Activated naive CD8-positive, alpha-beta T cell treated with anti-CD3 and anti-CD28 coated beads, Interleukin-2, amount 50 U/mL, for 24 hours (primary cell): ENCODE data around the gene TNNI3K.

Experiments used
- ATAC-seq: fragments of 150-1000 bp; cut with Tn5 transposase; one replicate; pipeline ENCODE4 v1.10.0; 2021
- DNase-seq: peaks from one replicate; pipeline ENCODE4 v3.0.0; 2021
- H3K27ac Mint-ChIP-seq: one replicate; pipeline ENCODE4 v1.8.0; 2021; ENCODE audit warnings: mild to moderate bottlenecking, mixed read lengths
- H3K27me3 Mint-ChIP-seq: one replicate; pipeline ENCODE4 v1.8.0; 2021; ENCODE audit warnings: mixed read lengths
- H3K36me3 Mint-ChIP-seq: one replicate; pipeline ENCODE4 v1.8.0; 2021; ENCODE audit warnings: low read depth, mixed read lengths
- H3K4me1 Mint-ChIP-seq: one replicate; pipeline ENCODE4 v1.8.0; 2021; ENCODE audit warnings: mixed read lengths
- H3K4me3 Mint-ChIP-seq: one replicate; pipeline ENCODE4 v1.8.0; 2021; ENCODE audit warnings: mild to moderate bottlenecking, moderate library complexity, mixed read lengths
- H3K9me3 Mint-ChIP-seq: one replicate; pipeline ENCODE4 v1.8.0; 2021; ENCODE audit warnings: mixed read lengths

TNNI3K gene

DNA sequence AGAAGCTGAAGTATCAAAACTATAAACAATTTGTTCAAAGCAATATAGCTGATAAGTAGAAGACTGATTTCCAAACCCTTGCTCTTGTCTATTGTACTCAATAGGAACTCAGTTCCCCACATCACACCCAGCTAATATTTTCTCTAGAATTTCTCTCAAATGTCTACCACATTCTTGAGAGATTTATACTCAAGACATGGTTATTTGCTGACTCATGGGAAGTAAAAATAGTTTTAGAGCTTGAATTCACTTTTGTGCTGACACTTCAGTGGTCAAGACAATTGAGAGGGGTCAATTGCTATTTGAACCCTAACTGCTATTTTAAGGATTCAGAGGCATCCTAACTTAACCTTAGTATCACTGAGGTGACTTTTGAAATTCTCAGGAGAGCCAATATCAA is 99.0 kb downstream of the TNNI3K start:
- no peak overlapping the region for H3K4me3 Mint-ChIP-seq
- ATAC-seq (no peak), DNase-seq (no peak)
- no peaks in the 10 kb centered on the region for H3K36me3 Mint-ChIP-seq
- no peaks in the 10 kb centered on the region for H3K9me3 Mint-ChIP-seq
- no peaks in the 10 kb centered on the region for H3K27me3 Mint-ChIP-seq
- H3K27ac Mint-ChIP-seq, result no peak overlapping the region
- no peaks in the 10 kb centered on the region for H3K4me1 Mint-ChIP-seq

GRCh38 chr1:74340656-74341055 is 105.5 kb downstream of the TNNI3K start:
- Mint-ChIP-seq H3K27me3 (no peaks in the 10 kb centered on the region), H3K4me3 (no peak overlapping the region), H3K36me3 (no peaks in the 10 kb centered on the region), H3K9me3 (no peaks in the 10 kb centered on the region), H3K4me1 (no peaks in the 10 kb centered on the region), H3K27ac (no peak overlapping the region)
- ATAC-seq (no peak), DNase-seq (no peak)

- Mint-ChIP-seq H3K9me3 (no peaks in the 10 kb centered on the region), H3K27me3 (no peaks in the 10 kb centered on the region), H3K4me1 (no peaks in the 10 kb centered on the region), H3K36me3 (no peaks in the 10 kb centered on the region), H3K27ac (no peak overlapping the region), H3K4me3 (no peak overlapping the region)
- ATAC-seq (no peak), DNase-seq (no peak)
Observed at GRCh38 chr1:74341702-74342339, 106.6 kb downstream of the TNNI3K start.

DNA sequence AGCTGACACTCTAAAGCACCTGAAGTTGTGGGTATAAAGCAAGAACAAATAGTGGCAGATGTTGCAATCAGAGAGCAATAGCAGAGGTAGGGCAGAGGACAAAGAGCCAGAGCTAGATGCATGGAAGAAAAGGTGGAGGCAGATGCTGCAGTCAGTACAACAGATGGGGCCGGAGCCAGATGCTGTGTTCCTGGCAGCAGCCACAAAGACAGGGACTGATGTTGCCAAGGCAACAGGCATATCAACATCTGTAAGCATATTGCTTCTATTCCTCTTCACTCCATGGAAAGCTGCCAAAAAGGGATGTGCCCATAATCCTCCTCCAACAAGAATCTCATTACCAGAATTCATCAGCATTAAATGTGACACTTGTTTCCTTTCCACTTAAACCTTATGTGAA is 108.0 kb downstream of the TNNI3K start:
- no peak overlapping the region for H3K27ac Mint-ChIP-seq
- H3K27me3 Mint-ChIP-seq, result no peaks in the 10 kb centered on the region
- DNase-seq (no peak), ATAC-seq (no peak)
- H3K4me1 Mint-ChIP-seq, result no peaks in the 10 kb centered on the region
- no peaks in the 10 kb centered on the region for H3K9me3 Mint-ChIP-seq
- H3K4me3 Mint-ChIP-seq, result no peak overlapping the region
- H3K36me3 Mint-ChIP-seq, result no peaks in the 10 kb centered on the region

GRCh38 chr1:74344387-74344786 is 109.2 kb downstream of the TNNI3K start:
- ATAC-seq, result no peak
- Mint-ChIP-seq H3K36me3 (no peaks in the 10 kb centered on the region), H3K27me3 (no peaks in the 10 kb centered on the region), H3K4me3 (no peak overlapping the region), H3K4me1 (no peaks in the 10 kb centered on the region), H3K27ac (no peak overlapping the region), H3K9me3 (no peaks in the 10 kb centered on the region)
- DNase-seq, result no peak

DNA sequence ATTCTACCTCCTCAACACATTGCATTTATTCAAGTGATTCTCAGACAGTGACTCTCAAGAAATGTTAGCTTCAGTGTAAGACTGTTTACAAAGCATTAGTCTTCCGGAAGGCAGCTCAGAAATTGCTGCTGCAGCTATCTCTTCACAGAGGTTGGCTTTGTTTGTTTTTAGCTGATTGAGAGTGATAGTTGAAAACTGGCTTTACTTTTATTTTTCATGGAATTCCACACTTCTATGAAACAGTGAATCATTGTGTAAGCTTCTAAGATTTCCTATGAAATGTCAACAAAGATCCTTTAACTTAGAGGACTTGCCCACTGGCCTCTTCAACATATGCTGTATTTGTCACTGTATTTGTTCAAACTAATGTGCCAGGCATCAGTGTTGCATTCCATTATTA is 121.3 kb downstream of the TNNI3K start:
- Mint-ChIP-seq H3K27me3 (no peaks in the 10 kb centered on the region), H3K4me1 (no peaks in the 10 kb centered on the region), H3K4me3 (no peak overlapping the region), H3K36me3 (peaks cover 2% of the 10 kb centered on the region), H3K27ac (no peak overlapping the region), H3K9me3 (peaks cover 3% of the 10 kb centered on the region)
- ATAC-seq, result no peak
- no peak for DNase-seq

DNA sequence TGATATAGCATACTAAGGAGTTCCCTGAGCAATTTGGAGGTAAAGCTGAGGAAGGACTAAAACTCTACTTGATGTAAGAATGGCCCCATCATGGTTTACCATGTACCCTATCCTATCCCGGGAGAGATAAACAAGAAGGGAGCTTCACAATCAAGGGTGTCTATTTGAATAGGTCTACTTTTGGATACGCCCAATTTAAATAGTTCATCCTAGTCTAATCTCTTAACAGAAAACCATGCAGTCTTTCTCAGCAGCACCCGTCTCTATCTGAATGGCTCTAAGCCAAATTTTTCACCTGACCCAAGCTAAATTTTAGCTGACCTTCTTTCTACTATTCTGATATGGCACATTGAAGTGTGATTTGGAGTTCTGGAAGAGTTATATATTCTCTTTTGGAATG is 122.0 kb downstream of the TNNI3K start:
- Mint-ChIP-seq H3K4me3 (no peak overlapping the region), H3K27me3 (no peaks in the 10 kb centered on the region), H3K36me3 (peaks cover 2% of the 10 kb centered on the region), H3K4me1 (no peaks in the 10 kb centered on the region), H3K9me3 (no peaks in the 10 kb centered on the region), H3K27ac (no peak overlapping the region)
- DNase-seq, result no peak
- no peak for ATAC-seq

DNA sequence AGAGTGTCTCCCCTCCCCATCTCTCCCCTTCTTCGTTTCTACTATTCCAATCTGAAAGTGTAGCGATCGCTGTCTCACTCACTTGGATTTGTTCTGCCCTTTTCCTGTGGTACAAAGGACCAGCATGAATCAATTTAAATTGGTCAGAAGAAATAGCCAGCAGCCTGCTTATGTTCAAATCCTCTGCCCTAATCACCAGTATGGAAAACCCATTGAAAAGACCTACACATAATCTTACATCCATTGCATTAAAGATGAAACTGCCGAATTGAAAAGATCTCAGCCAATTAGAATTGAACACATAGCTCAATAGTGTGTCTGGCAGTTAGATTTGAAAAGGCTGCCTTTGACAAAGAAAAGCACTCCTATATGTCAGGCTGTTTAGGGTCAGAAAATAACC is 122.6 kb downstream of the TNNI3K start:
- Mint-ChIP-seq H3K36me3 (peaks cover 2% of the 10 kb centered on the region), H3K4me3 (no peak overlapping the region), H3K27ac (no peak overlapping the region), H3K4me1 (no peaks in the 10 kb centered on the region), H3K9me3 (no peaks in the 10 kb centered on the region), H3K27me3 (no peaks in the 10 kb centered on the region)
- ATAC-seq (no peak), DNase-seq (no peak)

GRCh38 chr1:74362691-74363090 is 127.5 kb downstream of the TNNI3K start:
- no peaks in the 10 kb centered on the region for H3K36me3 Mint-ChIP-seq
- no peak overlapping the region for H3K4me3 Mint-ChIP-seq
- H3K4me1 Mint-ChIP-seq, result no peaks in the 10 kb centered on the region
- DNase-seq, result no peak
- no peaks in the 10 kb centered on the region for H3K27me3 Mint-ChIP-seq
- peaks cover 3% of the 10 kb centered on the region for H3K9me3 Mint-ChIP-seq
- ATAC-seq, result no peak
- no peak overlapping the region for H3K27ac Mint-ChIP-seq

- ATAC-seq (no peak), DNase-seq (no peak)
- Mint-ChIP-seq H3K4me3 (no peak overlapping the region), H3K27ac (no peak overlapping the region), H3K36me3 (no peaks in the 10 kb centered on the region), H3K9me3 (peaks cover 3% of the 10 kb centered on the region), H3K4me1 (no peaks in the 10 kb centered on the region), H3K27me3 (no peaks in the 10 kb centered on the region)
Observed at GRCh38 chr1:74363220-74363619, 128.0 kb downstream of the TNNI3K start.

GRCh38 chr1:74367175-74367813 is 132.1 kb downstream of the TNNI3K start:
- Mint-ChIP-seq H3K36me3 (no peaks in the 10 kb centered on the region), H3K27ac (no peak overlapping the region), H3K4me1 (no peaks in the 10 kb centered on the region), H3K9me3 (peaks cover 3% of the 10 kb centered on the region), H3K27me3 (no peaks in the 10 kb centered on the region), H3K4me3 (no peak overlapping the region)
- DNase-seq, result no peak
- ATAC-seq, result no peak

DNA sequence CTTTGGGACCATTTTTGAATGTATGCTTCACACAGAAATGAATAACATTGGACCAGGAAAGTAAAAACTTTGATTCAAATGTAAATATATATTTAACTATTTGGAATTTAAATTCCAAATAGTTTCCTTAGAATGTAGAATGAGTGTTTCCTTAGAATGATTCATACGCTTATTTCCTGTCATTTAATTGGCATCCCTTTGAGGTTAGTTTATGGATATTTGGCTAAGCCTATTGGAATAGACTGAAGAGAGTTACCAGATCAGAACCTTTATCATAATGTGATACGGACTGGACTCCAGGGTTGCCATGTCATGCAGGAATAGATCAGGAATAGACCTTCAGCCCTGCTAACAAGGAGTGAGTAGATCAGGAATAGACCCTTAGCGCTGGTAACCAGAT is 133.1 kb downstream of the TNNI3K start:
- ATAC-seq (no peak), DNase-seq (no peak)
- Mint-ChIP-seq H3K36me3 (no peaks in the 10 kb centered on the region), H3K4me3 (no peak overlapping the region), H3K9me3 (peaks cover 3% of the 10 kb centered on the region), H3K4me1 (no peaks in the 10 kb centered on the region), H3K27ac (no peak overlapping the region), H3K27me3 (no peaks in the 10 kb centered on the region)

- Mint-ChIP-seq H3K4me3 (no peak overlapping the region), H3K36me3 (no peaks in the 10 kb centered on the region), H3K27me3 (no peaks in the 10 kb centered on the region), H3K9me3 (no peaks in the 10 kb centered on the region), H3K4me1 (no peaks in the 10 kb centered on the region), H3K27ac (no peak overlapping the region)
- DNase-seq (no peak), ATAC-seq (no peak)
Observed at GRCh38 chr1:74375376-74375775, 140.2 kb downstream of the TNNI3K start.

DNA sequence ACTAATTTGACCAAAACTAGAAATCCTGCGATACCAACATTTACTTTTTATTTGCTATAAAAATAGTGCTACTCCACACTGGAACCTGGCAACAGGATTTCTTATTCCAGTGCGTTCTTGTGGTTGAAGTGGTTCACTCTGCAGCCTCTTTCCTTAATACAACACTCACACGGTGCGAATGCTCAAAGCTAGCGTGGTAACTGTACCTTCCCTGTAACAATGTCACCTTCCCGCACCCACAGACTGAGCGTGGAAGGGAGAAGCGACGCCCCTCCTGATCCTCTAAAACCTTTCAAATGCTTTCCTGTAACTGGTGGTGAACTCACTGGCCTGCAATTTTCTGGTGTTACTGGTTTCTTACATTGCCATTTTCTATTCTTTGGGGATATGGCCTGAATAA is 145.1 kb downstream of the TNNI3K start:
- Mint-ChIP-seq H3K9me3 (no peaks in the 10 kb centered on the region), H3K4me1 (no peaks in the 10 kb centered on the region)

DNA sequence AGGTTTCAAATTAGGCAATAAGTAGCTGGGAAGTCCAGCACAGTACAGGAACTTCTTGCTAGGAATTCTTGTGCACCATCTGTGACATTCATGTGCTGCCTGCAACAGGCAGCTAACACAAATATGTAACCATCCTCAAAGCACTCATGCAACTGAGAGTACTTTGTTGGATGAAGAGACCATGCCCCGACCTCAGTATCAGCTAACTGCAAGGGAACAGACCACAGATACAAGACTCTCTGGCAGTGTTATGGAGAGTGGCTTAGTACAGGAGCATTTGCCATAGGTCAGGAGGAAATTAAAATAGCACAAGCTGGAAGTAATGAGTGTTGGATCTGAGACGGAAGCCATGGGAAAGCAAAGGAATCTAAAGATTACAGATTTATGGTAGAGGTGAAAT is 153.7 kb downstream of the TNNI3K start:
- ATAC-seq (no peak), DNase-seq (no peak)
- Mint-ChIP-seq H3K4me1 (no peaks in the 10 kb centered on the region), H3K36me3 (no peaks in the 10 kb centered on the region), H3K4me3 (no peak overlapping the region), H3K9me3 (no peaks in the 10 kb centered on the region), H3K27me3 (no peaks in the 10 kb centered on the region), H3K27ac (no peak overlapping the region)

More for the DNA sequence above, 145.1 kb downstream of the TNNI3K start:
- no peak for DNase-seq
- H3K4me3 Mint-ChIP-seq, result no peak overlapping the region
- no peak overlapping the region for H3K27ac Mint-ChIP-seq
- ATAC-seq, result no peak
- H3K36me3 Mint-ChIP-seq, result no peaks in the 10 kb centered on the region
- H3K27me3 Mint-ChIP-seq, result no peaks in the 10 kb centered on the region

GRCh38 chr1:74392186-74392585 is 157.0 kb downstream of the TNNI3K start:
- no peak for DNase-seq
- H3K27ac Mint-ChIP-seq, result no peak overlapping the region
- H3K36me3 Mint-ChIP-seq, result no peaks in the 10 kb centered on the region
- no peaks in the 10 kb centered on the region for H3K27me3 Mint-ChIP-seq
- H3K4me3 Mint-ChIP-seq, result no peak overlapping the region
- ATAC-seq, result no peak
- H3K9me3 Mint-ChIP-seq, result no peaks in the 10 kb centered on the region
- no peaks in the 10 kb centered on the region for H3K4me1 Mint-ChIP-seq
